ENCODE results near the gene ZBED5.

Gene ZBED5

DNA sequence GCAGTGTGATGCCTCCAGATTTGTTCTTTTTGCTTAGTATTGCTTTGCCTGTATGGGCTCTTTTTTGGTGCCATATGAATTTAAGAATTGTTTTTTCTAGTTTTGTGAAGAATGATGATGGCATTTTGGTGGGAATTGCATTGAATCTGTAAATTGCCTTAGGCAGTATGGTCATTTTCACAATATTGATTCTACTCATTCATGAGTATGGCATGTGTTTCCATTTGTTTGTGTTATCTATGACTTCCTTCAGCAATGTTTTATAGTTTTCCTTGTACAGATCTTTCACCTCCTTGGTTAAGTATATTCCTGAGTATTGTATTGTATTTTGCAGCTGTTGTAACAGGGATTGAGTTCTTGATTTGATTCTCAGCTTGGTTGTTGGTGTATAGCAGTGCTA is 18.3 kb upstream of the ZBED5 start:
- no peak overlapping the region for H3K4me3 ChIP-seq (ENCODE audit: low read depth in 1 of 2, low read length in 2 of 2)
- no peaks in the 10 kb centered on the region for H3K9me3 ChIP-seq (ENCODE audit: low read length)
- no peaks in the 10 kb centered on the region for H3K27me3 ChIP-seq (ENCODE audit: control insufficient read depth in 1 of 2, insufficient read depth in 2 of 2, low read length in 2 of 2)
- H3K4me1 ChIP-seq (ENCODE audit: insufficient read depth, low read length) = peaks cover 20% of the 10 kb centered on the region
- H3K27ac ChIP-seq (ENCODE audit: low read depth, low read length) = no peak overlapping the region
- no peak overlapping the region for H3K9ac ChIP-seq (ENCODE audit: low read length)
- H3K36me3 ChIP-seq (ENCODE audit: insufficient read depth, low read length) = no peaks in the 10 kb centered on the region

DNA sequence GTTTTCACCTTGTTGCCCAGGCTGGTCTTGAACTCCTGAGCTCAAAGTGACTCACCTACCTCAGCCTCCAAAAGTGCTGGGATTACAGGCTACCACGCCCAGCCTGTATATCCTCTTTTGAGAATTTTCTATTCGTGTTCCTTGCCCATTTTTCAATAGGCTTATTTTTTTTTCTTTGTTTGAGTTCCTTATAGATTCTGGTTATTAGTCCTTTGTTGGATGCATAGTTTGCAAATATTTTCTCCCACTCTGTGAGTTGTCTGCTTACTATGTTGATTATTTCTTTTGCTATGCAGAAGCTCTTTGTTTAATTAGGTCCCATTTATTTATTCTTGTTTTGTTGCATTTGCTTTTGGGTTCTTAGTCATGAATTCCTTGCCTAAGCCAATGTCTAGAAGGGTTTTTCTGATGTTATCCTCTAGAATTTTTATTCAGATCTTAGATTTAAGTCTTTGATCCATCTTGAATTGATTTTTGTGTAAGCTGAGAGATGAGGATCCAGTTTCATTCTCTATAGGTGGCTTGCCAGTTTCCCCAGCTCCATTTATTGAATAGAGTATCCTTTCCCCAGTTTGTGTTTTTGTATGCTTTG is 17.7 kb upstream of the ZBED5 start:
- Histone ChIP-seq H3K9me3 (ENCODE audit: low read length) (no peaks in the 10 kb centered on the region), H3K36me3 (ENCODE audit: insufficient read depth, low read length) (no peaks in the 10 kb centered on the region), H3K4me3 (ENCODE audit: low read depth in 1 of 2, low read length in 2 of 2) (no peak overlapping the region), H3K4me1 (ENCODE audit: insufficient read depth, low read length) (peaks cover 20% of the 10 kb centered on the region), H3K9ac (ENCODE audit: low read length) (no peak overlapping the region), H3K27ac (ENCODE audit: low read depth, low read length) (no peak overlapping the region), H3K27me3 (ENCODE audit: control insufficient read depth in 1 of 2, insufficient read depth in 2 of 2, low read length in 2 of 2) (no peaks in the 10 kb centered on the region)

DNA sequence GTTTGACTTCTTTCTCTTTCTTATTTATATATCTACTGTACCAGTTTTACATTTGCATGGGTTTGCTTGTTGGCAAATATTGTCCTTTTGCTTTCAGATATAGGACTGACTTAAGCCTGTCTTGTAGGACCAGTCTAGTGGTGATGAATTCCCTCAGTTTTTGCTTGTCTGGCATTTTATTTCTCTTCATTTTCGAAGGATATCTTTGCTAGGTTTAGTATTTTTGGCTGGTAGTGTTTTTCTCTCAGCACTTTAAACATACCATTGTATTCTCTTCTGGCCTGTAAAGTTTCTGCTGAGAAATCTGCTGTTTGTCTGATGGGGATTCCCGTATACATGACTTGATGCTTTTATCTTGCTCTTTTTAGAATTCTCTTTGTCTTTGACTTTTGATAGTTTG is 14.2 kb upstream of the ZBED5 start:
- no peak overlapping the region for H3K27ac ChIP-seq (ENCODE audit: low read depth, low read length)
- H3K9ac ChIP-seq (ENCODE audit: low read length) = no peak overlapping the region
- H3K27me3 ChIP-seq (ENCODE audit: control insufficient read depth in 1 of 2, insufficient read depth in 2 of 2, low read length in 2 of 2) = no peaks in the 10 kb centered on the region
- H3K4me1 ChIP-seq (ENCODE audit: insufficient read depth, low read length) = peaks cover 19% of the 10 kb centered on the region
- no peaks in the 10 kb centered on the region for H3K9me3 ChIP-seq (ENCODE audit: low read length)
- no peaks in the 10 kb centered on the region for H3K36me3 ChIP-seq (ENCODE audit: insufficient read depth, low read length)
- no peak overlapping the region for H3K4me3 ChIP-seq (ENCODE audit: low read depth in 1 of 2, low read length in 2 of 2)

DNA sequence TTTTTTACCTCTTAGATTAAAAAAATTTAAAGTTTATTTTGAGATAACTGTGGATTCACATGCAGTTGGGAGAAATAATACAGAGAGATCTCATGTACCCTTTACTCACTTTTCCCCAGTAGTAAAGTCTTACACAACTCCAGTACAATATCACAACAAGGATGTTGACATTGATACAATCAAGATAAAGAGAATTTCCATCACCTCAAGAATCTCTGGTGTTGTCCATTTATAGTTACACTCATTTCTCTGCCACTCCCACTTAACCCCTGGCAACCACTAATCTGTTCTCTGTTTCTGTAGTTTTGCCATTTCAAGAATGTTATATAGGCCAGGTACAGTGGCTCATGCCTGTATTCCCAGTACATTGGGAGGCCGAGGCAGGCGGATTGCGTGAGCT is 10.5 kb upstream of the ZBED5 start:
- no peak overlapping the region for H3K27ac ChIP-seq (ENCODE audit: low read depth, low read length)
- H3K9me3 ChIP-seq (ENCODE audit: low read length) = no peaks in the 10 kb centered on the region

DNA sequence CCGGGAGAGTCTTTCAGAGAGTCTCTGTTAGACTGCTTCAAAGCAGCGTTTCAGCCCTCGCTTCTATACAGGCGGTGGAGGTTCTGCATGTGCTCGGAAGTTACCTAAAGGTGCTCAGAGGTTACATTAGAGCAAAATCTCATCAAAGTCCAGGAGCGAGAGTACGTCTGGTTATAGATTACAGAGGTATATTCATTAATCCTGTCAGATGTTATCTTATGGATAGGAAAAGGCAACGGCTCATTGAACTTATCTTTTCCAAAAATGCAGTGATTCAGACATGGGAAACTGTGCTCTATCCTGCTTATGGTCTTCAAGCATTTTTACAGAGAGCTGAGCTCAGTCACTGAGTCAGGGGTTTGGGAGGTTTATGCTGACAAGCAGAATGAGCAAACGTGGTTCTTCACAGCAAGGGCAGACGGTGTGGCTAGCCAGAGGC is 9.1 kb upstream of the ZBED5 start:
- Histone ChIP-seq H3K4me3 (ENCODE audit: low read depth in 1 of 2, low read length in 2 of 2) (no peak overlapping the region), H3K27me3 (ENCODE audit: control insufficient read depth in 1 of 2, insufficient read depth in 2 of 2, low read length in 2 of 2) (no peaks in the 10 kb centered on the region), H3K9me3 (ENCODE audit: low read length) (no peaks in the 10 kb centered on the region), H3K4me1 (ENCODE audit: insufficient read depth, low read length) (peaks cover 32% of the 10 kb centered on the region), H3K9ac (ENCODE audit: low read length) (peak overlapping the region; percentile 2), H3K27ac (ENCODE audit: low read depth, low read length) (peak overlapping the region; percentile 48), H3K36me3 (ENCODE audit: insufficient read depth, low read length) (no peaks in the 10 kb centered on the region)

More for the DNA sequence above, 10.5 kb upstream of the ZBED5 start:
- Histone ChIP-seq H3K4me3 (ENCODE audit: low read depth in 1 of 2, low read length in 2 of 2) (no peak overlapping the region), H3K4me1 (ENCODE audit: insufficient read depth, low read length) (peaks cover 24% of the 10 kb centered on the region), H3K9ac (ENCODE audit: low read length) (no peak overlapping the region), H3K27me3 (ENCODE audit: control insufficient read depth in 1 of 2, insufficient read depth in 2 of 2, low read length in 2 of 2) (no peaks in the 10 kb centered on the region), H3K36me3 (ENCODE audit: insufficient read depth, low read length) (no peaks in the 10 kb centered on the region)

DNA sequence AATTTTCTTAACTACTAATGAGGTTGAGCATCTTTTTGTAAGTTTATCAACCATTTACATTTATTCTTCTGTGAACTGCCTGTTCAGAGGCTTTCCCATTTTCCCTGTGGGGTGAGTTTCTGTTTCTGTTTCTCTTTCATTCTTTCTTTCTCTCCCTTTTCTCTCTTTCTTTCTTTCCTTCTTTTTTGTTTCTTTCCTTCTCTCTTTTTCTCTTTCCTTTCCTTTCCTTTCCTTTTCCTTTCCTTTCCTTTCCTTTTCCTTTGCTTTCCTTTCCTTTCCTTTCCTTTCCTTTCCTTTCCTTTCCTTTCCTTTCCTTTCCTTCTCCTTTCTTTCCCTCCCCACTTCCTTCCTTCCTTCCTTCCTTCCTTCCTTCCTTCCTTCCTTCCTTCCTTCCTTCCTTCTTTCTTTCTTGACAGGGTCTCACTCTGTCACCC is 8.0 kb upstream of the ZBED5 start:
- H3K36me3 ChIP-seq (ENCODE audit: insufficient read depth, low read length) = no peaks in the 10 kb centered on the region
- no peak overlapping the region for H3K4me3 ChIP-seq (ENCODE audit: low read depth in 1 of 2, low read length in 2 of 2)
- peaks cover 32% of the 10 kb centered on the region for H3K4me1 ChIP-seq (ENCODE audit: insufficient read depth, low read length)
- no peak overlapping the region for H3K9ac ChIP-seq (ENCODE audit: low read length)
- no peaks in the 10 kb centered on the region for H3K9me3 ChIP-seq (ENCODE audit: low read length)
- H3K27me3 ChIP-seq (ENCODE audit: control insufficient read depth in 1 of 2, insufficient read depth in 2 of 2, low read length in 2 of 2) = no peaks in the 10 kb centered on the region
- no peak overlapping the region for H3K27ac ChIP-seq (ENCODE audit: low read depth, low read length)

DNA sequence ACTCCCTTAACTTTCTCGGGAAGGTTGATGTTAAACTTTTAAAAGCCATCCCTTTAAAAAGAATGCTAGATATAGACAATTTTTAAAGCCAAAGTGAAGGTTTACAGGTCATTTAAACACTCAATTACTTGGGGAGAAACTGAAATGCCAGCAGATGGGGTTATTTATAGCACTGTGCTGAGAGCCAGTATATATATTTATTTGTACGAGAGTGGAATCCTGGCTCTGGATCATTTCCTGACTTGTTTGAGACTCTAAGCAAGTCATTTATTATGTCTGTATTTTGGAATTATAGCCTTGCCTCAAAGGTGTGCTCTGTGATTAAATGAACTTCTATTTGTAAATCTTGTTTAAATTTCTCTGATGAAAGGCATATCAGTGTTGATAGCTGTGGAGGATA is 6.8 kb upstream of the ZBED5 start:
- Histone ChIP-seq H3K9me3 (ENCODE audit: low read length) (no peaks in the 10 kb centered on the region), H3K27ac (ENCODE audit: low read depth, low read length) (peak overlapping the region; percentile 41), H3K27me3 (ENCODE audit: control insufficient read depth in 1 of 2, insufficient read depth in 2 of 2, low read length in 2 of 2) (no peaks in the 10 kb centered on the region), H3K9ac (ENCODE audit: low read length) (no peak overlapping the region), H3K36me3 (ENCODE audit: insufficient read depth, low read length) (no peaks in the 10 kb centered on the region), H3K4me3 (ENCODE audit: low read depth in 1 of 2, low read length in 2 of 2) (no peak overlapping the region), H3K4me1 (ENCODE audit: insufficient read depth, low read length) (peaks cover 44% of the 10 kb centered on the region)

DNA sequence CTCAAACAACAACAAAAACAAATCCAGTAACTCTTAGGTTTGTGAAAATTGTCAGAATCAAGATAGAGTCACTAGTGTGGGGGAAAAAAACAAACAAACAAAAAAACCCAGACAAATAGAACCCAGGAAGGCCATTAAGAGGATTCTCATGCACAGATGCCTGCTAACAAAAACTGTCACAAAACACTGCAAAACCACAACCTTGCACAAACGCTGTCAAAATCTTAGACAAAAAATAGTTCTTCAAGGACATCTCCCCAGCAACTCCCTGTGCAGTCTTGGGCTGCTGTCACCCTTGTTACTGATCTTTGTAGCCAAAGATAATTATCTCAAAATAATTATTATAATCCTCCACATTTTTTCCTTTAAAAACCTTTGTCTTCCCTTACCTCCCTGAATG is 4.6 kb upstream of the ZBED5 start:
- H3K4me1 ChIP-seq (ENCODE audit: insufficient read depth, low read length) = peaks cover 42% of the 10 kb centered on the region
- peak overlapping the region; percentile 72 for H3K27ac ChIP-seq (ENCODE audit: low read depth, low read length)
- no peaks in the 10 kb centered on the region for H3K36me3 ChIP-seq (ENCODE audit: insufficient read depth, low read length)

DNA sequence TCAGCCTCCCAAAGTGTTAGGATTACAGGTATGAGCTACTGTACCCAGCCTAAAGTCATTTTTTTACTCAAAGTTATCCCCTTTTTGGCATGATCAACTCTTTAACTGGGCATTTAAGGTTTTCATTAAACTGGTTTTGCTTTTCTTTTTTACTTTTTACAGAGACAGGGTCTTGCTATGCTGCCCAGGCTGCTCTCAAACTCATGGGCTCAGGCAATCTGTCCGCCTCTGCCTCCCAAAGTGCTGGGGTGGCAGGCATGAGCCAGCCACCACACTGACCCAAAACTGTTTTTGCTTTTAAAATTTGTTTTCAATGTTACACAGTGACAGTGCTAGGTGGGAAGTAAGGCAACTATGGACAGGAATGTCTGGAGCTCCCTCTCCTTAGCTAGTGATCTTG is 3.9 kb upstream of the ZBED5 start:
- H3K27ac ChIP-seq (ENCODE audit: low read depth, low read length) = peak overlapping the region; percentile 29

More for the DNA sequence above, 4.6 kb upstream of the ZBED5 start:
- H3K9me3 ChIP-seq (ENCODE audit: low read length) = no peaks in the 10 kb centered on the region
- H3K4me3 ChIP-seq (ENCODE audit: low read depth in 1 of 2, low read length in 2 of 2) = no peak overlapping the region
- H3K9ac ChIP-seq (ENCODE audit: low read length) = no peak overlapping the region
- H3K27me3 ChIP-seq (ENCODE audit: control insufficient read depth in 1 of 2, insufficient read depth in 2 of 2, low read length in 2 of 2) = no peaks in the 10 kb centered on the region

DNA sequence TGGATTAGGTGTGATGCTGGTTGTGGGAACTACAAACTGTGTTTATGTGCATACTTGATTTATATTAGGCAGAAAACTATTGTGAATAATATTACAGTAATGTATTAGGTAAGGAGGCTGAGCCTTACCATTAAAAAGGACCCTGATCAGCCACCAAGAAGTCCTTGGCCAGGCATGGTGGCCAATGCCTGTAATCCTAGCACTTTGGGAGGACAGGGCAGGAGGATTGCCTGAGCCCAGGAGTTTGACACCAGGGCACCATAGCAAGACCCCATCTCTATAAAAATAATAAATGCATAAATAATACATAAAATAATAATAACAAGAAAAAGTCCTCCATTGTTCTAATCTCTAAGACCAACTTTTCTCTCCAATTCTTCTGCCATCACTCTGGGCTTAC is 3.2 kb upstream of the ZBED5 start:
- Histone ChIP-seq H3K27ac (ENCODE audit: low read depth, low read length) (no peak overlapping the region), H3K4me3 (ENCODE audit: low read depth in 1 of 2, low read length in 2 of 2) (no peak overlapping the region), H3K9ac (ENCODE audit: low read length) (no peak overlapping the region), H3K27me3 (ENCODE audit: control insufficient read depth in 1 of 2, insufficient read depth in 2 of 2, low read length in 2 of 2) (no peaks in the 10 kb centered on the region), H3K9me3 (ENCODE audit: low read length) (no peaks in the 10 kb centered on the region), H3K36me3 (ENCODE audit: insufficient read depth, low read length) (no peaks in the 10 kb centered on the region), H3K4me1 (ENCODE audit: insufficient read depth, low read length) (peaks cover 39% of the 10 kb centered on the region)

More for the DNA sequence above, 3.9 kb upstream of the ZBED5 start:
- Histone ChIP-seq H3K36me3 (ENCODE audit: insufficient read depth, low read length) (no peaks in the 10 kb centered on the region), H3K9me3 (ENCODE audit: low read length) (no peaks in the 10 kb centered on the region), H3K9ac (ENCODE audit: low read length) (no peak overlapping the region), H3K4me1 (ENCODE audit: insufficient read depth, low read length) (peaks cover 36% of the 10 kb centered on the region), H3K4me3 (ENCODE audit: low read depth in 1 of 2, low read length in 2 of 2) (no peak overlapping the region), H3K27me3 (ENCODE audit: control insufficient read depth in 1 of 2, insufficient read depth in 2 of 2, low read length in 2 of 2) (no peaks in the 10 kb centered on the region)

DNA sequence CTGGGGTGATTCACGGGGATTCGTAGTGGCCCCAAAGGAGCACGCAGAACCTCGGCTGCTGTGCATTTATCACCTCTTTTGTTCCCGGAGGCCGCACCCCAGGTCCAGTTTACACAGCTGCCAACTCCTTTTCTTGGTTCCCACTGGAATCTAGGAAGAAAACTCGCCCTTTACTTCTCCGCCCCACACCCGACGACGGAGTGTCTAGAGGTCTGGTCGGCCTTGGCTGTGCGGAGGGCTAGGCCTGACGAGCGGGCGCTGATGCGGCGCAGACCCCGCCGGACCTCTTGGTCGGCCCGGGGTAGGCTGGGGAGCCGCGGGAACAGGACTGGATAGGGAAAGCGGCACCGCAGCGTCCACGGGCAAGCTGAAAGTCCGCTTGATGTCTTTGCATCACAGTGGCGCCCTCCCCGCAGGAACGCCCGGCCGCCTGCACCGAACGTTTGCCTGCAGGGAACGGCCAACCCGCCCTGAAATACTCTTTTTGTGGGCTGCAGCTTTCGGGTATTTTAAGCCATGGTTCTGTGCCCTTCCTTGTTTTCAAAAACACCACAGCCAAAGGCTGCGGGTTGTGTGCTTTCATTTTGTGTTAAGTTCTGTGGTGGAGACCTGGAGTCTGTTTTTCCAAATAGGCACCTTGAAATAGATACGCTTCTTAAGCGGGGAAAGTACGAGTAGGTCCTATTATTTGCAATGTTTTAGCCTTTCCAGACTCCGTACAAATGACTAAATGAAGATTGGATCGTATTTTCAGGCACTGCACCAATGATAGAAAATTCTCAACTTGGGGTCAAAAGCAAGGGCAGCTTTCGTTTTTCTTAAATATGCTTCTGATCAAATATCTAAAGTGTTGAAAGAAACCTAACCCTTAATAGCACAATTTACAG is 829 bp upstream of the ZBED5 start:
- H3K4me1 ChIP-seq (ENCODE audit: insufficient read depth, low read length) = peaks cover 46% of the 10 kb centered on the region
- H3K4me3 ChIP-seq (ENCODE audit: low read depth in 1 of 2, low read length in 2 of 2) = peak overlapping the region; percentile 77 to 98
- peak overlapping the region; percentile 99 for H3K27ac ChIP-seq (ENCODE audit: low read depth, low read length)
- H3K9me3 ChIP-seq (ENCODE audit: low read length) = no peaks in the 10 kb centered on the region
- H3K9ac ChIP-seq (ENCODE audit: low read length) = peak overlapping the region; percentile 87
- no peaks in the 10 kb centered on the region for H3K27me3 ChIP-seq (ENCODE audit: control insufficient read depth in 1 of 2, insufficient read depth in 2 of 2, low read length in 2 of 2)
- peaks cover 13% of the 10 kb centered on the region for H3K36me3 ChIP-seq (ENCODE audit: insufficient read depth, low read length)

DNA sequence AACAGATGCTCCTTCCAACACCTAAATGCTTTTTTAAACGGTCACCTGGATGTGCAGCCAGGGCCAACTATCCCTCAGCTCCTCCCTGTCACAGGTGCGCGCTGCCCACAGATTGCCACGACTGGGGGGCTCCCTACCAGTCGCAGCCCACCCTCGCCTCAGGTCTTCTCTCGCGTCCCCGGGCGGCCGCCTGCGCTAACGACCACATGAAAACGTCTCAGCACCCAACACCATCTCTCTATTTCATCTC is 469 bp downstream of the ZBED5 start:
- peak overlapping the region; percentile 99 for H3K27ac ChIP-seq (ENCODE audit: low read depth, low read length)
- peak overlapping the region; percentile 77 to 98 for H3K4me3 ChIP-seq (ENCODE audit: low read depth in 1 of 2, low read length in 2 of 2)
- no peaks in the 10 kb centered on the region for H3K9me3 ChIP-seq (ENCODE audit: low read length)
- H3K36me3 ChIP-seq (ENCODE audit: insufficient read depth, low read length) = peaks cover 24% of the 10 kb centered on the region
- H3K9ac ChIP-seq (ENCODE audit: low read length) = peak overlapping the region; percentile 98
- H3K27me3 ChIP-seq (ENCODE audit: control insufficient read depth in 1 of 2, insufficient read depth in 2 of 2, low read length in 2 of 2) = no peaks in the 10 kb centered on the region
- H3K4me1 ChIP-seq (ENCODE audit: insufficient read depth, low read length) = peaks cover 36% of the 10 kb centered on the region
